Panc1 (cell line): ENCODE data around the gene CCDC86. TPM values are rescaled to one million over a fixed set of nuclear protein-coding genes. Genes with fewer than 3 reads are reported as not detected.

ENCODE experiments used
- ATAC-seq: fragments of 200-7000 bp; cut with Tn5 transposase; 2 replicates; pipeline ENCODE4 v1.9.1; 2020; ENCODE audit warnings: mild to moderate bottlenecking, moderate library complexity
- BruUV-seq: library from RNA; stranded (reverse); fragments of 400-500 nt; replicated peaks from 2 replicates; lab custom pipeline; 2021; lab: Mats Ljungman, UMichigan
- CTCF ChIA-PET: fragments of 300-600 bp; sonication (Branson Sonifier 250); formaldehyde crosslinking; loops from one replicate; lab custom pipeline; 2022; ENCODE audit warnings: antibody characterized with exemption; lab: Charles Lee
- POLR2A ChIA-PET: fragments of 300-600 bp; sonication (Branson Sonifier 250); formaldehyde crosslinking; loops from one replicate; lab custom pipeline; 2022; ENCODE audit warnings: antibody characterized with exemption; lab: Charles Lee
- DNase-seq: peaks from one replicate; pipeline ENCODE4 v3.0.0-alpha.2; 2010; ENCODE audit warnings: low read depth, low spot score
- H3K27ac ChIP-seq: 2 replicates; pipeline ENCODE4 v1.5.1; 2011; ENCODE audit warnings: mild to moderate bottlenecking, low read length, inconsistent platforms
- H3K27me3 ChIP-seq: fragments of 200-500 bp; sonication (Bioruptor generic); 2 replicates; pipeline ENCODE4 v1.6.0; 2014; ENCODE audit warnings: low read length, inconsistent platforms; ENCODE audit not compliant: control insufficient read depth, insufficient read depth
- H3K36me3 ChIP-seq: fragments of 200-500 bp; sonication (Bioruptor generic); 2 replicates; pipeline ENCODE4 v1.5.1; 2014; ENCODE audit warnings: inconsistent platforms, mild to moderate bottlenecking, low read length, moderate library complexity; ENCODE audit not compliant: control insufficient read depth, insufficient read depth
- H3K4me1 ChIP-seq: 2 replicates; pipeline ENCODE4 v1.5.1; 2011; ENCODE audit warnings: inconsistent platforms, mild to moderate bottlenecking, low read length, moderate library complexity; ENCODE audit not compliant: control insufficient read depth, insufficient read depth
- H3K4me3 ChIP-seq, 2 experiments: 2 replicates each; pipeline ENCODE4 v1.5.1; 2011 to 2012; ENCODE audit warnings: low read depth in 2 of 2, low read length in 2 of 2, mild to moderate bottlenecking in 2 of 2, inconsistent platforms in 1 of 2, moderate library complexity in 1 of 2
- H3K9me3 ChIP-seq: fragments of 200-500 bp; sonication (Bioruptor generic); 2 replicates; pipeline ENCODE4 v1.5.1; 2014; ENCODE audit warnings: low read depth, mild to moderate bottlenecking, inconsistent platforms, low read length, moderate library complexity; ENCODE audit not compliant: control insufficient read depth, insufficient read depth
- POLR2AphosphoS5 ChIP-seq: IDR thresholded peaks from 2 replicates; pipeline ENCODE4 v1.6.1; 2012; ENCODE audit warnings: mild to moderate bottlenecking, low read depth, low read length, moderate library complexity
- SIN3A ChIP-seq: IDR thresholded peaks from 2 replicates; pipeline ENCODE4 v1.6.1; 2012; ENCODE audit warnings: low read depth, mild to moderate bottlenecking, low read length, moderate library complexity, borderline replicate concordance; ENCODE audit not compliant: insufficient read depth
- TCF7L2 ChIP-seq: IDR thresholded peaks from 2 replicates; pipeline ENCODE4 v1.6.1; 2011; ENCODE audit warnings: mild to moderate bottlenecking, low read depth, low read length, inconsistent platforms
- in situ Hi-C: cut with HindIII; loops from 2 replicates; pipeline ENCODE4 v1.10.0; 2016; ENCODE audit warnings: low sequenced_read_pairs, low pct_unique_long_range_greater_than_20kb
- intact Hi-C: fragments of 100-400 bp; cut with micrococcal nuclease; formaldehyde crosslinking; loops from one replicate; pipeline ENCODE4 v1.10.0; 2022; ENCODE audit not compliant: unreplicated experiment
- total RNA-seq: library from RNA; stranded (reverse); gene quantifications from one replicate; pipeline ENCODE4 v1.2.1, GENCODE V29; 2021; ENCODE audit not compliant: unreplicated experiment
- TF ChIP-seq, protein P1 (sequence below): fragments of 450-650 bp; IDR thresholded peaks from 2 replicates; pipeline ENCODE4 v1.5.1; 2017; ENCODE audit warnings: mild to moderate bottlenecking
- TF ChIP-seq, protein P2 (sequence below), 2 experiments: IDR thresholded peaks; 2 replicates each; pipeline ENCODE4 v1.6.1; 2011 to 2012; ENCODE audit warnings: low read depth in 2 of 2, control low read depth in 1 of 2, low read length in 1 of 2, mild to moderate bottlenecking in 1 of 2, moderate library complexity in 1 of 2; ENCODE audit not compliant: insufficient read depth in 1 of 2

CCDC86 gene
- total RNA-seq, 1 experiment from 2014 or later: 70.2 TPM

DNA sequence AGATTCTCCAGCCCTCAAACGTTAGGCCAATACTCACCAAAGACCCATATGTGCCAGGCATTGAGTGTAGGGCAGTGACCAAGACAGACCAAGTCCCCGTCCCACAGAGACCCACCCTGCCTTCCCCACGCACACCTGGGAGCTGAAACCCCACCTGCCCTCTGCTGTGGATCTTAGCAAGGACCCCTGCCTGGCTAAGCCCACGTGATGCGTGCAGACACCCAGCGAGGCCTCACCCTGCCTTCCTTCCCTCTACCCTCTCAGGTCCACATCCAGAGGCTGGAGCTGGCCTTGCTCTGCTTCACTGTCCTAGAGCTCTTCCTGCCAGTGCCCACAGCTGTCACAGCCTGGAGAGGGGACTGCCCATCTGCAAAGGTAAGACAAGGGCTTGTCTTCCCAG is 46.6 kb upstream of the CCDC86 start:
- Histone ChIP-seq H3K27ac (no peak overlapping the region), H3K4me3 (no peak overlapping the region), H3K36me3 (no peaks in the 10 kb centered on the region), H3K27me3 (peaks cover 4% of the 10 kb centered on the region; the same call in 1 of the 2 replicates), H3K4me1 (no peaks in the 10 kb centered on the region), H3K9me3 (no peaks in the 10 kb centered on the region)
- ATAC-seq: no peak
- ChIA-PET CTCF (no interaction called here), POLR2A (no interaction called here)
- in situ Hi-C loops: no loop called here
- BruUV-seq: no TSS peak
- TF ChIP-seq TCF7L2 (no peak), POLR2AphosphoS5 (no peak), SIN3A (no peak)
- TF ChIP-seq, protein P1, sequence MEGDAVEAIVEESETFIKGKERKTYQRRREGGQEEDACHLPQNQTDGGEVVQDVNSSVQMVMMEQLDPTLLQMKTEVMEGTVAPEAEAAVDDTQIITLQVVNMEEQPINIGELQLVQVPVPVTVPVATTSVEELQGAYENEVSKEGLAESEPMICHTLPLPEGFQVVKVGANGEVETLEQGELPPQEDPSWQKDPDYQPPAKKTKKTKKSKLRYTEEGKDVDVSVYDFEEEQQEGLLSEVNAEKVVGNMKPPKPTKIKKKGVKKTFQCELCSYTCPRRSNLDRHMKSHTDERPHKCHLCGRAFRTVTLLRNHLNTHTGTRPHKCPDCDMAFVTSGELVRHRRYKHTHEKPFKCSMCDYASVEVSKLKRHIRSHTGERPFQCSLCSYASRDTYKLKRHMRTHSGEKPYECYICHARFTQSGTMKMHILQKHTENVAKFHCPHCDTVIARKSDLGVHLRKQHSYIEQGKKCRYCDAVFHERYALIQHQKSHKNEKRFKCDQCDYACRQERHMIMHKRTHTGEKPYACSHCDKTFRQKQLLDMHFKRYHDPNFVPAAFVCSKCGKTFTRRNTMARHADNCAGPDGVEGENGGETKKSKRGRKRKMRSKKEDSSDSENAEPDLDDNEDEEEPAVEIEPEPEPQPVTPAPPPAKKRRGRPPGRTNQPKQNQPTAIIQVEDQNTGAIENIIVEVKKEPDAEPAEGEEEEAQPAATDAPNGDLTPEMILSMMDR: no peak
- TF ChIP-seq, protein P2, sequence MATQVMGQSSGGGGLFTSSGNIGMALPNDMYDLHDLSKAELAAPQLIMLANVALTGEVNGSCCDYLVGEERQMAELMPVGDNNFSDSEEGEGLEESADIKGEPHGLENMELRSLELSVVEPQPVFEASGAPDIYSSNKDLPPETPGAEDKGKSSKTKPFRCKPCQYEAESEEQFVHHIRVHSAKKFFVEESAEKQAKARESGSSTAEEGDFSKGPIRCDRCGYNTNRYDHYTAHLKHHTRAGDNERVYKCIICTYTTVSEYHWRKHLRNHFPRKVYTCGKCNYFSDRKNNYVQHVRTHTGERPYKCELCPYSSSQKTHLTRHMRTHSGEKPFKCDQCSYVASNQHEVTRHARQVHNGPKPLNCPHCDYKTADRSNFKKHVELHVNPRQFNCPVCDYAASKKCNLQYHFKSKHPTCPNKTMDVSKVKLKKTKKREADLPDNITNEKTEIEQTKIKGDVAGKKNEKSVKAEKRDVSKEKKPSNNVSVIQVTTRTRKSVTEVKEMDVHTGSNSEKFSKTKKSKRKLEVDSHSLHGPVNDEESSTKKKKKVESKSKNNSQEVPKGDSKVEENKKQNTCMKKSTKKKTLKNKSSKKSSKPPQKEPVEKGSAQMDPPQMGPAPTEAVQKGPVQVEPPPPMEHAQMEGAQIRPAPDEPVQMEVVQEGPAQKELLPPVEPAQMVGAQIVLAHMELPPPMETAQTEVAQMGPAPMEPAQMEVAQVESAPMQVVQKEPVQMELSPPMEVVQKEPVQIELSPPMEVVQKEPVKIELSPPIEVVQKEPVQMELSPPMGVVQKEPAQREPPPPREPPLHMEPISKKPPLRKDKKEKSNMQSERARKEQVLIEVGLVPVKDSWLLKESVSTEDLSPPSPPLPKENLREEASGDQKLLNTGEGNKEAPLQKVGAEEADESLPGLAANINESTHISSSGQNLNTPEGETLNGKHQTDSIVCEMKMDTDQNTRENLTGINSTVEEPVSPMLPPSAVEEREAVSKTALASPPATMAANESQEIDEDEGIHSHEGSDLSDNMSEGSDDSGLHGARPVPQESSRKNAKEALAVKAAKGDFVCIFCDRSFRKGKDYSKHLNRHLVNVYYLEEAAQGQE (IDR thresholded peaks at IDR 0.05; ENCODE audit: insufficient read depth in 1 of 2, low read depth in 2 of 2, low read length in 1 of 2): no peak
- no peak for DNase-seq
- intact Hi-C loops: no loop called here

DNA sequence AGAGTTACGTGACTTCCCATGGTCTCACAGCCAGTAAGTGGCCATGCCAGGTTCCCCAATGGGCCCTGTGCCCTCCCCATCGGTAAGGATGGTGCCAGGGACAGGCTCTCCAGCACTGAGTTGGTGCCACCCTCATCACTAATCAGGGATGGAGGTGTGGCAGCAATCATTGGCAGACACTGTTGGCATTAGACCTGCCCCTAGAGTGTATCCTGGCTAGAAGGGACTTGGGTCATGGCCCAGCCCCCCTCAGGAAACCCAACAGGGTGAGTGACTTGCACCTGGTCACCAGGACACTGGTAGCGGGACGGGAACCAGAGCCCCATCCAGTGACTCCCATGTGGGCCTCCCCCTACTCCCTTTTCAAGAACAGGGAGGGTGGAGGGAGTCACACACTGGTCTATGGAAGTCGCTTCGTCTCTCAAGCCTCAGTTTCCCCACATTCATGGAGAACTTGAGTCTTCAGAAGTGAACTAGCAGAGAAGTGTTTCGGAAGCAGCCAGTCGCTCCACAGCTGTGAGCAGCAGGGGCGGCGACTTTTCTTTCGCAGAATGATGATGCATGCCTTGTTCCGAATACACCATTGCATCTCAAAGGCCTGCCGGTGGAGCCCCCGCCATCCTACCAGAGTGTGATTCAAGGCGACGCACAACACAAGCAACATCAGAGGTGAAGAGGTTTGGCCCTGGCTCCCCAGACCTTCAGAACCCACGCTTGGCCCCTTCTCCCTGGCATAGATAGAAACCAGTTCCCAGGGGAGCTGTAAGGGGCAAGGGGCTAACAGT is 43.9 kb upstream of the CCDC86 start:
- in situ Hi-C loops: no loop called here
- no peaks in the 10 kb centered on the region for H3K36me3 ChIP-seq
- no TSS peak for BruUV-seq
- H3K9me3 ChIP-seq: no peaks in the 10 kb centered on the region
- H3K27ac ChIP-seq: no peak overlapping the region
- DNase-seq: no peak
- CTCF ChIA-PET: no interaction called here
- POLR2A ChIA-PET: no interaction called here
- peaks cover 7% of the 10 kb centered on the region; the same call in 1 of the 2 replicates for H3K27me3 ChIP-seq
- intact Hi-C loops: no loop called here
- H3K4me3 ChIP-seq: no peak overlapping the region
- H3K4me1 ChIP-seq: no peaks in the 10 kb centered on the region
- no peak for ATAC-seq
- TF ChIP-seq TCF7L2 (no peak), SIN3A (no peak), POLR2AphosphoS5 (no peak)
- TF ChIP-seq, protein P2 (IDR thresholded peaks at IDR 0.05; ENCODE audit: insufficient read depth in 1 of 2, low read depth in 2 of 2, low read length in 1 of 2): no peak
- TF ChIP-seq, protein P1: no peak
